MM.1S (cell line): ENCODE measurements around the gene ANK2.

Source experiments
- CTCF ChIP-seq: fragments of 300-600 bp; sonication (generic); IDR thresholded peaks from 2 replicates; pipeline ENCODE4 v1.5.1; 2016; ENCODE audit warnings: antibody characterized with exemption, low read length, mixed read lengths
- EZH2 ChIP-seq: fragments of 300-600 bp; sonication (generic); optimal IDR thresholded peaks from 2 replicates; pipeline ENCODE3; 2017; ENCODE audit warnings: low read depth, mild to moderate bottlenecking, antibody characterized with exemption, low read length, mixed read lengths
- EZH2phosphoT487 ChIP-seq: fragments of 300-600 bp; sonication (generic); IDR thresholded peaks from 2 replicates; pipeline ENCODE4 v1.6.1; 2018; ENCODE audit warnings: antibody characterized with exemption, low read length

DNA sequence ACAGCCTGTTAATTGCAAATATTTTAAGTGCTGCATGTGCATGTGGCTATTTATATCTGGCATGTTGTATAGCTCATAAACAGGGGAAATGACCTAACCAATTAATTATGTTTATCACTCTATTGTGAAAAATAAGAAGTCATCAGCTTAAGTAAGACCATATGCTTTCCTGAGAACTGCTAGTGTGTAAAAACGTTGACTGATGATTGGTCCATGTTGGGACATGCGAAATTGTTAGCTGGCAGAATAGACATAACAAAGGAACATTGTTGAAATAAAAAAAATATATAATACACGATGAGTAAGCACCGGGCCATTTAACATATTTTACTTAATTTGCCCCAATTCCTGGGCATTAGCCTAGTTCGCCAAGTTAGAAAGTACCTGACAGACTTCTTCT, 207.5 kb downstream of the ANK2 start:
- TF ChIP-seq CTCF (no peak), EZH2 (no peak), EZH2phosphoT487 (no peak)
